HepG2 (cell line): ENCODE results near the gene FBXO39.

ENCODE experiments used
- CTCF ChIP-seq: sonication (generic); formaldehyde crosslinking; IDR thresholded peaks from 2 replicates; pipeline ENCODE4 v1.5.0; 2020; ENCODE audit warnings: mild to moderate bottlenecking, missing genetic modification reagents, moderate library complexity
- EZH2 ChIP-seq: conservative IDR thresholded peaks from 2 replicates; pipeline ENCODE4 v1.6.1; 2012; ENCODE audit warnings: mild to moderate bottlenecking, low read depth, low read length, moderate library complexity
- PBX3 ChIP-seq: sonication (generic); formaldehyde crosslinking; IDR thresholded peaks from 2 replicates; pipeline ENCODE4 v1.8.1; 2023; ENCODE audit warnings: missing genetic modification reagents, inconsistent platforms, borderline replicate concordance
- PLSCR1 ChIP-seq: sonication (generic); formaldehyde crosslinking; IDR thresholded peaks from 2 replicates; pipeline ENCODE4 v1.5.0; 2020; ENCODE audit warnings: missing genetic modification reagents, mild to moderate bottlenecking, borderline replicate concordance
- RNF2 ChIP-seq: fragments of 450-650 bp; conservative IDR thresholded peaks from 2 replicates; pipeline ENCODE4 v1.6.1; 2016; ENCODE audit warnings: low read depth
- YEATS2 ChIP-seq: sonication (generic); formaldehyde crosslinking; IDR thresholded peaks from 2 replicates; pipeline ENCODE4 v1.4.0; 2020; ENCODE audit warnings: missing genetic modification reagents, borderline replicate concordance
- ZFP41 ChIP-seq: sonication (generic); formaldehyde crosslinking; IDR thresholded peaks from 2 replicates; pipeline ENCODE4 v1.4.0; 2020; ENCODE audit warnings: mild to moderate bottlenecking, missing genetic modification reagents, borderline replicate concordance

- TF ChIP-seq YEATS2 (CRISPR knock-in tag): no peak
- no peak for TF ChIP-seq CTCF (CRISPR knock-in tag)
- TF ChIP-seq PLSCR1: no peak
- TF ChIP-seq EZH2: no peak
- TF ChIP-seq PBX3 (CRISPR knock-in tag): no peak
- no peak for TF ChIP-seq ZFP41
- TF ChIP-seq RNF2: no peak
Observed at GRCh38 chr17:6755281-6755680, 20.7 kb upstream of the FBXO39 start.
